ENCODE results near the gene KDM6B. TPM values are rescaled to one million over a fixed set of nuclear protein-coding genes. Genes with fewer than 3 reads are reported as not detected.

KDM6B gene
- total and polyA plus RNA-seq, 5 experiments from 2014 or later, result 0.28 to 113 (median 1.2) TPM

DNA sequence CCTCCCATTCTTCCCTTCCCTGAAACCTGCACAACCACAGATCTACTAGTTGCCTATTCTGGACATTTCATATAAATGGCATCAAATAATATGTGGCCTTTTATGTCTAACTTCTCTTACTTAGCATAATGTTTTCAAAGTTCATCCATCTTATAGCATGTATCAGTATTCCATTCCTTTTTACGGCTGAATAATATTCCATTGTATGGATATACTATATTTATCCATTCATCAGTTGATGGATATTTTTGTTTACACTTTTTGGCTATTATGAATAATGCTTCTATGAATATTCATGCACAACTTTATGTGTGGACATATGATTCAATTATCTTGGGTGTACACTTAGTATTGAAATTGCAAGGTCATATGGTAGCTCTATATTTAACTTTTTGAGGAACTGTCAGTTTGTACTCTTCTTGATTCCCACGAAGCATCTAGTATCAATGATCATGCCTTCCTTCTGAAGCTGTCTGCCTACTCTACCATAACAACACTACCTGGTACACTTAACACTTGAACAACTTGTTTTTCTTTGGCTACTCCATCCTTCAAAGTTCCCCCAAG is 41.9 kb downstream of the KDM6B start:
- H3K4me3 Mint-ChIP-seq, result no peak overlapping the region
- POLR2A ChIA-PET, result interaction anchor here (1.1 to 1.4 kb wide), 2 partner anchors 10 to 41 kb away, joined by 3 to 4 read pairs; no protein-coding TSS in a partner anchor
- ATAC-seq, result no peak
- H3K27ac Mint-ChIP-seq, result peak overlapping the region in 4 of 10 donors; percentile 1 to 35 (median 4)
- H3K27me3 Mint-ChIP-seq, result no peaks in the 10 kb centered on the region
- DNase-seq, result no peak
- H3K9me3 Mint-ChIP-seq, result no peaks in the 10 kb centered on the region
- H3K36me3 Mint-ChIP-seq, result peaks cover 7 to 44% (median 9%) of the 10 kb centered on the region in 3 donors
- H3K4me1 Mint-ChIP-seq, result peaks cover 16 to 31% (median 26%) of the 10 kb centered on the region in 4 donors

DNA sequence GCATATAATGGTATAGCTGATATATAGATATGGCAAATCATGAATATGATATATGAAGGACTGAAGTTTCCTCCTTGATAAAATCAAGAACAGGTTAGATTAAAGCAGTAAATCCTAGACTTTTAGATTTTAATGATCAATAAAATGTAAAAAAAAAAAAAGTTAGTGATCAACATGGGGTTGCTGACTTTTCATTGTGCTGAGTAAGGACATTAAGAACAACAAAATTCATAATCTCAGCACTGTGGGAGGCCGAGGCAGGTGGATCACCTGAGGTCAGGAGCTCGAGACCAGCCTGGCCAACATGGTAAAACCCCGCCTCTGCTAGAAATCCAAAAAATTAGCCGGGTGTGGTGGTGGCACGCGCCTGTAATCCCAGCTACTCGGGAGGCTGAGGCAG is 44.2 kb downstream of the KDM6B start:
- Mint-ChIP-seq H3K27ac (no peak overlapping the region), H3K27me3 (no peaks in the 10 kb centered on the region), H3K9me3 (no peaks in the 10 kb centered on the region), H3K4me1 (peaks cover 13 to 23% (median 20%) of the 10 kb centered on the region in 4 donors), H3K4me3 (no peak overlapping the region), H3K36me3 (peaks cover 7 to 27% (median 9%) of the 10 kb centered on the region in 3 donors)
- ATAC-seq (no peak), DNase-seq (no peak)
- POLR2A ChIA-PET, result interaction anchor here (1.3 kb wide), 1 partner anchor 16 kb away, joined by 3 read pairs; no protein-coding TSS in a partner anchor

DNA sequence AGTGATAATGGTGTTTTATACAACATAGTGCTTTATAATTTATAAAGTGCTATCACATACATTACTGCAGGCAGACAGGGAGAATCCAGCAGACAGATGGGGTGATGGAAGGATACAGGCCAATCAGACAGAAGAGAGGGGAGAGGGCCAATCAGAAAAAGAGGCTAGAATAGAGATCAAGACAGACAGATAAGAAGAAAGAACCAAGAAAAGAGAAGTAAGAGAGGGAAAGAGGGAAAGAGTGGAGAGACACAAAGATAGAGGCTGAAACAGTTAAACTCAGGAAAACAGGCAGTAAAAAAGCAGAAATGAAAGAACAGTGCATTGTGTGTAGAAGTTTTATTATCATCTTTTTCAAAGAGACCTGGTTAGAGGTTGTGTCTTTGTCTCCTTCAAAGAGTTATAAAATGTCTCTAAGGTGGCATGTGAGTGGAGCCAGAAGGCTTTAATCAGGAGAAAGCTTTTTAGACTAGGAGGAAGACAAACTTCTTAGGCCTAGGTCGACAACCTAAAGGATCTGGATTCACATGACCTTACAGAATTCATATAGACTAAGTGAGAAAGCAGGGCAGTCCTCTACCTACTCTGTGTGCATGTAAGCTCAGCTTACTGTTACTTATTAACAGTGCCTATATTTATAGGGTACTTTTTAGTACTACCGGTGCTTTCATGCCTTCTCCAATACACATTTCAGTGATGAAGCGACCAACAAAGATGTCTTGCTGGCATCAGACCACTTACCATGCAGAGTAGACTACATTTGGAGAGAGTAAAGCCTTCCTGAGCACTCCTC is 46.3 kb downstream of the KDM6B start:
- no peaks in the 10 kb centered on the region for H3K27me3 Mint-ChIP-seq
- no peak overlapping the region for H3K27ac Mint-ChIP-seq
- POLR2A ChIA-PET, result no interaction called here
- H3K4me3 Mint-ChIP-seq, result no peak overlapping the region
- H3K4me1 Mint-ChIP-seq, result peaks cover 6 to 18% (median 14%) of the 10 kb centered on the region in 4 donors
- ATAC-seq, result no peak
- H3K9me3 Mint-ChIP-seq, result no peaks in the 10 kb centered on the region
- H3K36me3 Mint-ChIP-seq, result peaks cover 0 to 15% (median 7%) of the 10 kb centered on the region in 3 donors
- DNase-seq, result no peak

DNA sequence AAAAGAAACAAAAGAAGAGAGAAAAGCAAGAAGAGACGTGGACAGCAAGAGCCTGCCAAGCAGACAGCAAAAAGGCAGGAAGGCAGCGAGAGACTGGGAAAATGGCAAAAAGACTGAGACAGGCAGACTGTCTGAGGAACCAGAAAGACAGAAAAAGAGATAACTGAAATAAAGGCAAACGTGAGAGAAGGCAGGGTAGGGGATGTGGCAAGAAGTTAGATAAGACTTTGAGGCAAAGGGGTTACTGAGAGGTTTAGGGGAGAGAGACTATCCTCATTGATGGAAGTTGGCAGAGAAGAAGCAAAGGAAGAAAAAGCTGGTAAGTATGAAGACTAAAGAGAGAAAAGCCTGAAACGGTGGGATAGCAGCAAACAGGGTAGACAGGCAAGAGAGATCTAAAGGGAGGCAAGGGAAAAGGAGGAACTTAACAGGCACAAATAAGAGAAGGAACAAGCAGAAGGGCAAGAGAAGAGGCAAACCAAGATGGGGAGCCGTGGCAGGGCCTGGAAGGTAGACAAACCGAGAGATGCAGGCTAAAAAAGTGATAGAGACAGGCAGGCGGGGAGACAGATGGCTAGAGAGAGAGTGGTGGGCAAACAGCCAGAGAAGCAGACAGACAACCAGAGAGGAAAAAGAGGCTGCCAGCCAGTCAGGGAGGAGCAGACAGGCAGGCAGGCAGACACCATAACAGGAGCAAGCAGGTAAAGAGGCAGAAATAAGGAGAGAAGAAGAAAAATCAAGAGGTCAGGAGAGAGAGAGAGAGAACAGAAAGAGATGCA is 47.4 kb downstream of the KDM6B start:
- ATAC-seq, result no peak
- Mint-ChIP-seq H3K27ac (no peak overlapping the region), H3K9me3 (peaks cover 0 to 2% (median 0%) of the 10 kb centered on the region in 9 donors), H3K4me3 (no peak overlapping the region), H3K4me1 (peaks cover 2 to 11% (median 6%) of the 10 kb centered on the region in 4 donors), H3K36me3 (peaks cover 0 to 13% (median 3%) of the 10 kb centered on the region in 3 donors), H3K27me3 (no peaks in the 10 kb centered on the region)
- DNase-seq, result no peak
- POLR2A ChIA-PET, result no interaction called here

DNA sequence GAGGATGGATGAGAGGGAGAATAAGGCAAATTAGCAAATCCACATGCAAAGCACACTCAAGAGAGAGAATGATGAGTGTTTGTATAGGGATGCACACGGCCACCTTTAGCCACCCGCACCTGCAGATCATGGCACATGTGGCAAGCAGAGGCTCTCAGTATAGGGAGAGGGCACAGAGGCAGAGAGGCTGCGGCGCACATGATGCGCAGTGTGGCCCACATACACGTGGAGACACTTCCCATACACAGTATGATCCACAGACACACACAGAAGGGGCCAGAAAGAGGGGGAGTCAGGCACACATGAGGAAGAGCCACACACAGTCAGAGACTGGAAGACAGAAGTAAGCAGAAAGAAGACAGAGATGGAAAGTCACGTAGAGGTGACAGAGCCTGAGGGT is 48.1 kb downstream of the KDM6B start:
- ATAC-seq, result no peak
- H3K27me3 Mint-ChIP-seq, result no peaks in the 10 kb centered on the region
- H3K36me3 Mint-ChIP-seq, result peaks cover 0 to 13% (median 3%) of the 10 kb centered on the region in 3 donors
- DNase-seq, result no peak
- peaks cover 0 to 2% (median 0%) of the 10 kb centered on the region in 9 donors for H3K9me3 Mint-ChIP-seq
- H3K4me1 Mint-ChIP-seq, result peaks cover 0 to 8% (median 5%) of the 10 kb centered on the region in 4 donors
- no peak overlapping the region for H3K4me3 Mint-ChIP-seq
- no peak overlapping the region for H3K27ac Mint-ChIP-seq
- POLR2A ChIA-PET, result interaction anchor here (0.8 to 2.2 kb wide), 3 partner anchors 16 to 25 kb away, joined by 3 to 13 read pairs (median 3); partner anchors contain the start of gene NAA38

DNA sequence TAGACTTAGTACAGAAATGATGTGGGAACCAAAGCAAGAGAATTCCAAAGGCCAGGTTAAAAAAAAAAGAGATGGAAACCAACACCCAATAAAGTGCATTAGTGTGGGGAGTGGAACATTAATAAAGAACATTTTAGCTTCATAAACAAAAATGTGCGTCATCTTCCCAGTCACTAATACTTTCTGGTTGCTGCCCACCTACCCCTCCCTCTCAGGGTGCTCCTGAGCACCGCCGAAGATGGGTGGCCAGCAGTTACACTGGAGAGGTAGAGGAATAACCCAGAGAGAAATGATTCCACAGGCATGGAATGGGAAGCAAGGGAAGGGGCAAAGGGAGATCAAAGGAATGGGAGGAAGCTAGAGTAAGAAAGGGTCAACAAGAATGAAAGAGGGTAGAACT is 48.6 kb downstream of the KDM6B start:
- H3K4me3 Mint-ChIP-seq, result no peak overlapping the region
- POLR2A ChIA-PET, result interaction anchor here (0.8 to 2.2 kb wide), 5 partner anchors 14 to 198 kb away, joined by 3 to 13 read pairs (median 4); partner anchors contain the start of gene NAA38

More for the DNA sequence above, 48.6 kb downstream of the KDM6B start:
- peaks cover 0 to 10% (median 3%) of the 10 kb centered on the region in 3 donors for H3K36me3 Mint-ChIP-seq
- no peak for ATAC-seq
- H3K9me3 Mint-ChIP-seq, result peaks cover 0 to 2% (median 0%) of the 10 kb centered on the region in 9 donors
- no peak overlapping the region for H3K27ac Mint-ChIP-seq
- DNase-seq, result no peak
- H3K4me1 Mint-ChIP-seq, result peaks cover 0 to 6% (median 3%) of the 10 kb centered on the region in 4 donors
- H3K27me3 Mint-ChIP-seq, result no peaks in the 10 kb centered on the region

Other genes starting within 250 kb of the KDM6B start
- gene SOX15, start 244.1 kb upstream of the KDM6B start, total RNA-seq, result under 1 TPM; 0.55 to 0.93 TPM
- gene SOX15, start 244.1 kb upstream of the KDM6B start, polyA plus RNA-seq, result not detected
- gene FXR2, start 219.3 kb upstream of the KDM6B start, total RNA-seq, result 10 to 100 TPM; 36.6 to 39.0 TPM
- 10 to 100 TPM; 11.8 to 17.8 (median 12.4) TPM for gene FXR2, start 219.3 kb upstream of the KDM6B start, polyA plus RNA-seq
- 10 to 100 TPM; 74.8 to 76.6 TPM for gene SAT2, start 206.4 kb upstream of the KDM6B start, total RNA-seq
- 10 to 100 TPM; 38.5 to 40.0 (median 39.4) TPM for gene SAT2, start 206.4 kb upstream of the KDM6B start, polyA plus RNA-seq
- not detected for gene SHBG, start 204.1 kb upstream of the KDM6B start, total RNA-seq
- not detected for gene SHBG, start 204.1 kb upstream of the KDM6B start, polyA plus RNA-seq
- gene ATP1B2, start 183.3 kb upstream of the KDM6B start, total RNA-seq, result under 1 TPM; 0.36 to 0.96 TPM
- under 1 TPM in 2 of 3 donors, not detected in 1; 0.17 to 0.57 TPM for gene ATP1B2, start 183.3 kb upstream of the KDM6B start, polyA plus RNA-seq
- 100 to 1,000 TPM; 113 to 116 TPM for gene TP53, start 146.7 kb upstream of the KDM6B start, total RNA-seq
- gene TP53, start 146.7 kb upstream of the KDM6B start, polyA plus RNA-seq, result 10 to 100 TPM; 21.7 to 33.0 (median 28.0) TPM
- 10 to 100 TPM in 1 of 2 experiments, 1 to 10 TPM in 1; 9.8 to 11.6 TPM for gene WRAP53, start 145.7 kb upstream of the KDM6B start, total RNA-seq
- 10 to 100 TPM; 10.5 to 14.1 (median 13.9) TPM for gene WRAP53, start 145.7 kb upstream of the KDM6B start, polyA plus RNA-seq
- gene EFNB3, start 129.0 kb upstream of the KDM6B start, total RNA-seq, result not detected
- gene EFNB3, start 129.0 kb upstream of the KDM6B start, polyA plus RNA-seq, result not detected
- gene DNAH2, start 116.5 kb upstream of the KDM6B start, total RNA-seq, result not detected
- gene DNAH2, start 116.5 kb upstream of the KDM6B start, polyA plus RNA-seq, result not detected
- gene TMEM88, start 20.8 kb downstream of the KDM6B start, total RNA-seq, result 1 to 10 TPM; 6.9 to 7.2 TPM
- not detected for gene TMEM88, start 20.8 kb downstream of the KDM6B start, polyA plus RNA-seq
- 10 to 100 TPM; 16.0 to 24.1 TPM for gene NAA38, start 23.3 kb downstream of the KDM6B start, total RNA-seq
- gene NAA38, start 23.3 kb downstream of the KDM6B start, polyA plus RNA-seq, result 100 to 1,000 TPM; 125 to 169 (median 152) TPM
- gene CYB5D1, start 23.8 kb downstream of the KDM6B start, total RNA-seq, result 1 to 10 TPM; 8.5 to 9.8 TPM
- gene CYB5D1, start 23.8 kb downstream of the KDM6B start, polyA plus RNA-seq, result 1 to 10 TPM; 3.5 to 6.0 (median 5.1) TPM
- gene CHD3, start 54.6 kb downstream of the KDM6B start, total RNA-seq, result 100 to 1,000 TPM; 277 to 281 TPM
- gene CHD3, start 54.6 kb downstream of the KDM6B start, polyA plus RNA-seq, result 10 to 100 TPM in 2 of 3 donors, 1 to 10 TPM in 1; 4.3 to 29.2 (median 15.5) TPM
- 1 to 10 TPM; 7.8 to 9.4 TPM for gene RNF227, start 82.1 kb downstream of the KDM6B start, total RNA-seq
- gene RNF227, start 82.1 kb downstream of the KDM6B start, polyA plus RNA-seq, result 1 to 10 TPM in 2 of 3 donors, under 1 TPM in 1; 0.65 to 4.8 (median 2.4) TPM
- gene KCNAB3, start 95.6 kb downstream of the KDM6B start, total RNA-seq, result 10 to 100 TPM; 16.1 to 19.4 TPM
- under 1 TPM in 2 of 3 donors, not detected in 1; 0.44 to 0.80 TPM for gene KCNAB3, start 95.6 kb downstream of the KDM6B start, polyA plus RNA-seq
- 100 to 1,000 TPM in 1 of 2 experiments, 10 to 100 TPM in 1; 93.4 to 120 TPM for gene TRAPPC1, start 97.7 kb downstream of the KDM6B start, total RNA-seq
- 100 to 1,000 TPM; 199 to 219 (median 205) TPM for gene TRAPPC1, start 97.7 kb downstream of the KDM6B start, polyA plus RNA-seq
- 10 to 100 TPM; 35.2 to 43.0 TPM for gene CNTROB, start 98.0 kb downstream of the KDM6B start, total RNA-seq
- 10 to 100 TPM in 2 of 3 donors, 1 to 10 TPM in 1; 7.6 to 18.5 (median 12.4) TPM for gene CNTROB, start 98.0 kb downstream of the KDM6B start, polyA plus RNA-seq
- gene GUCY2D, start 168.4 kb downstream of the KDM6B start, total RNA-seq, result not detected
- under 1 TPM in 1 of 3 donors, not detected in 2; 0.17 TPM for gene GUCY2D, start 168.4 kb downstream of the KDM6B start, polyA plus RNA-seq
- not detected for gene ALOX15B, start 204.8 kb downstream of the KDM6B start, total RNA-seq
- gene ALOX15B, start 204.8 kb downstream of the KDM6B start, polyA plus RNA-seq, result not detected